B cell (primary cell): ENCODE data around the gene SCFD2. TPM values are rescaled to one million over a fixed set of nuclear protein-coding genes. Genes with fewer than 3 reads are reported as not detected.

Experiments used
- ATAC-seq: fragments of 200-7000 bp; cut with Tn5 transposase; one replicate; pipeline ENCODE4 v1.10.0; 2021; ENCODE audit warnings: low read depth, mild to moderate bottlenecking, moderate number of reproducible peaks, moderate library complexity
- CTCF ChIA-PET: fragments of 350-600 bp; sonication (Branson Sonifier 250); formaldehyde crosslinking; loops from one replicate; lab custom pipeline; 2021; ENCODE audit warnings: antibody characterized with exemption, inconsistent platforms; lab: Charles Lee
- POLR2A ChIA-PET: fragments of 350-600 bp; sonication (Branson Sonifier 250); formaldehyde crosslinking; loops from one replicate; lab custom pipeline; 2021; ENCODE audit warnings: antibody characterized with exemption; lab: Charles Lee
- DNase-seq: peaks from one replicate; pipeline ENCODE4 v3.0.0; 2013
- H2AFZ ChIP-seq: 2 replicates; pipeline ENCODE4 v1.6.1; 2012; ENCODE audit warnings: mild to moderate bottlenecking, low read depth, low read length; ENCODE audit not compliant: insufficient read depth, poor library complexity, severe bottlenecking
- H3K27ac ChIP-seq, 2 donors: 1 replicate in 1 of 2; 2 replicates in 1 of 2; pipeline ENCODE4 v1.5.1; 2012 to 2013; ENCODE audit warnings: low read length in 2 of 2, mild to moderate bottlenecking in 2 of 2, moderate library complexity in 1 of 2
- H3K27me3 ChIP-seq, 4 experiments: fragments of 200-600 bp in 1 of 4; sonication (generic) in 1 of 4; replicated peaks in 1 of 4; 1 replicate in 2 of 4; 2 replicates in 2 of 4; pipeline versions ENCODE4 v1.6.1 to v1.7.0; 2013 to 2016; ENCODE audit warnings: low read length in 3 of 4, mild to moderate bottlenecking in 2 of 4, mixed read lengths in 1 of 4, moderate library complexity in 1 of 4; ENCODE audit not compliant: insufficient read depth in 4 of 4, control insufficient read depth in 3 of 4; ENCODE audit errors: control extremely low read depth in 1 of 4
- H3K36me3 ChIP-seq, 2 experiments: replicated peaks in 1 of 2; 1 replicate in 1 of 2; 2 replicates in 1 of 2; pipeline versions ENCODE4 v1.6.1 to v1.7.1; 2013; ENCODE audit warnings: low read length in 1 of 2; ENCODE audit not compliant: insufficient read depth in 2 of 2, control insufficient read depth in 1 of 2; ENCODE audit errors: control extremely low read depth in 1 of 2, extremely low read depth in 1 of 2
- H3K4me1 ChIP-seq, 2 donors: fragments of 200-600 bp in 1 of 2; sonication (generic) in 1 of 2; 1 replicate in 1 of 2; 2 replicates in 1 of 2; pipeline versions ENCODE4 v1.5.1 to v1.6.1; 2013 to 2017; ENCODE audit warnings: low read length in 2 of 2; ENCODE audit not compliant: control insufficient read depth in 2 of 2, insufficient read depth in 2 of 2
- H3K4me2 ChIP-seq: replicated peaks from 2 replicates; pipeline ENCODE3; 2012; ENCODE audit warnings: mild to moderate bottlenecking, low read depth, low read length; ENCODE audit not compliant: poor library complexity, severe bottlenecking
- H3K4me3 ChIP-seq, 5 experiments: fragments of 200-600 bp in 1 of 5; sonication (generic) in 1 of 5; 1 replicate in 3 of 5; 2 replicates in 2 of 5; pipeline versions ENCODE4 v1.5.1 to v1.7.0; 2011 to 2016; ENCODE audit warnings: low read length in 4 of 5, mild to moderate bottlenecking in 4 of 5, low read depth in 2 of 5, control low read depth in 1 of 5, moderate library complexity in 1 of 5; ENCODE audit not compliant: insufficient read depth in 1 of 5; ENCODE audit errors: control extremely low read depth in 1 of 5, extremely low read depth in 1 of 5
- H3K79me2 ChIP-seq: fragments of 200-600 bp; sonication (generic); one replicate; pipeline ENCODE4 v1.6.0; 2016; ENCODE audit warnings: low read length; ENCODE audit not compliant: control insufficient read depth, insufficient read depth
- H3K9ac ChIP-seq: fragments of 200-600 bp; sonication (generic); 2 replicates; pipeline ENCODE4 v1.6.1; 2017; ENCODE audit warnings: mild to moderate bottlenecking, low read length, moderate library complexity
- H3K9me3 ChIP-seq, 3 donors: one replicate each; pipeline versions ENCODE4 v1.6.1 to v1.7.1; 2013; ENCODE audit warnings: low read length in 2 of 3; ENCODE audit not compliant: control insufficient read depth in 2 of 3, insufficient read depth in 1 of 3; ENCODE audit errors: control extremely low read depth in 1 of 3
- H4K20me1 ChIP-seq: 2 replicates; pipeline ENCODE4 v1.6.0; 2012; ENCODE audit warnings: mild to moderate bottlenecking, low read length; ENCODE audit not compliant: insufficient read depth, control insufficient read depth, poor library complexity, severe bottlenecking
- H3K27ac Mint-ChIP-seq: one replicate; pipeline ENCODE4 v1.8.0; 2021; ENCODE audit warnings: mixed read lengths
- H3K27me3 Mint-ChIP-seq: one replicate; pipeline ENCODE4 v1.8.0; 2021; ENCODE audit warnings: mixed read lengths
- H3K4me1 Mint-ChIP-seq: one replicate; pipeline ENCODE4 v1.8.0; 2021; ENCODE audit warnings: mixed read lengths
- H3K4me3 Mint-ChIP-seq: one replicate; pipeline ENCODE4 v1.8.0; 2021; ENCODE audit warnings: mixed read lengths
- H3K9me3 Mint-ChIP-seq: one replicate; pipeline ENCODE4 v1.8.0; 2022; ENCODE audit warnings: mixed read lengths; ENCODE audit not compliant: insufficient read depth
- EZH2 ChIP-seq: IDR thresholded peaks from 2 replicates; pipeline ENCODE4 v1.6.1; 2012; ENCODE audit warnings: borderline replicate concordance, low read depth, mild to moderate bottlenecking, moderate library complexity, low read length; ENCODE audit not compliant: insufficient read depth, poor library complexity, severe bottlenecking
- WGBS: methylation state at CpG from one replicate; pipeline ENCODE4 v1.1.5; 2013; ENCODE audit warnings: missing lambda C conversion rate; ENCODE audit not compliant: insufficient coverage; 5-methylcytosine and 5-hydroxymethylcytosine counted together
- intact Hi-C: fragments of 100-400 bp; cut with micrococcal nuclease; formaldehyde crosslinking; loops from one replicate; pipeline ENCODE4 v1.10.0; 2022
- polyA plus RNA-seq: library from polyadenylated mRNA; depleted of rRNA; stranded (reverse); fragments of >200 nt; gene quantifications from 2 replicates; pipeline ENCODE4 v1.2.3, GENCODE V29; 2012
- total RNA-seq, 2 donors: library from RNA; stranded (reverse); fragments of 120-200 nt in 1 of 2; gene quantifications; 1 replicate in 1 of 2; 2 replicates in 1 of 2; pipeline versions ENCODE4 v1.2.3 to v1.2.4, GENCODE V29; 2013 to 2022
- TF ChIP-seq, protein P1 (sequence below): fragments of 200-600 bp; IDR thresholded peaks from one replicate; pipeline ENCODE4 v1.8.0; 2022; ENCODE audit warnings: antibody characterized with exemption, mild to moderate bottlenecking

Gene SCFD2
- total and polyA plus RNA-seq, 2 donors (not counting 1 experiment from before 2014, with no cell fraction given) = 12.8 to 20.4 TPM

DNA sequence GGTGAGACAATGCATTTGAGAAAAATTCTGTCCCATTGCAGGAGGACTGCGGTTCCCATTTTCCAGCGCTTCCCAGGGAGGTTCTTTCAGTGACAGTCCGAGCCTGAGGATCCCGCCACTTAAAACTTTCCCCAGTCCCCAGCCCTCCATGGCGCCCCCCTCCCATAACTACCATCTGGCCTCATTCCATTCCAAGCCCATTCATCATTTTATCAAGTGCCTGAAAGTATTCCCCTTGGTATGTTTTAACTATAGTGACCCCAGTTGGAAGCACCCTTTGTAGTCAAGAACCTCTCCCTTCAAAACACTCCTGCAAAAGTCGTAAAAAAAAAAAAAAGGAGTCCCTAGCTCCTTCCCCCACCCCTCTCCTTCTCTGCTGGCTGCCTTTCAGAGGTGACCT is 502.5 kb downstream of the SCFD2 start:
- no peak for ATAC-seq
- CTCF ChIA-PET = interaction anchor here (1.6 kb wide), 1 partner anchor 48 kb away, joined by 3 read pairs; no protein-coding TSS in a partner anchor
- H2AFZ ChIP-seq = no peak overlapping the region
- Mint-ChIP-seq H3K4me3 (peak overlapping the region; percentile 89), H3K9me3 (no peaks in the 10 kb centered on the region), H3K27ac (no peak overlapping the region), H3K4me1 (peaks cover 14% of the 10 kb centered on the region), H3K27me3 (peaks cover 27% of the 10 kb centered on the region)
- no peak for TF ChIP-seq EZH2
- TF ChIP-seq, protein P1, sequence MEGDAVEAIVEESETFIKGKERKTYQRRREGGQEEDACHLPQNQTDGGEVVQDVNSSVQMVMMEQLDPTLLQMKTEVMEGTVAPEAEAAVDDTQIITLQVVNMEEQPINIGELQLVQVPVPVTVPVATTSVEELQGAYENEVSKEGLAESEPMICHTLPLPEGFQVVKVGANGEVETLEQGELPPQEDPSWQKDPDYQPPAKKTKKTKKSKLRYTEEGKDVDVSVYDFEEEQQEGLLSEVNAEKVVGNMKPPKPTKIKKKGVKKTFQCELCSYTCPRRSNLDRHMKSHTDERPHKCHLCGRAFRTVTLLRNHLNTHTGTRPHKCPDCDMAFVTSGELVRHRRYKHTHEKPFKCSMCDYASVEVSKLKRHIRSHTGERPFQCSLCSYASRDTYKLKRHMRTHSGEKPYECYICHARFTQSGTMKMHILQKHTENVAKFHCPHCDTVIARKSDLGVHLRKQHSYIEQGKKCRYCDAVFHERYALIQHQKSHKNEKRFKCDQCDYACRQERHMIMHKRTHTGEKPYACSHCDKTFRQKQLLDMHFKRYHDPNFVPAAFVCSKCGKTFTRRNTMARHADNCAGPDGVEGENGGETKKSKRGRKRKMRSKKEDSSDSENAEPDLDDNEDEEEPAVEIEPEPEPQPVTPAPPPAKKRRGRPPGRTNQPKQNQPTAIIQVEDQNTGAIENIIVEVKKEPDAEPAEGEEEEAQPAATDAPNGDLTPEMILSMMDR = no peak
- H3K79me2 ChIP-seq = no peaks in the 10 kb centered on the region
- no peak overlapping the region for H3K27ac ChIP-seq
- peaks cover 0 to 12% (median under 1%) of the 10 kb centered on the region in 3 donors for H3K9me3 ChIP-seq
- H3K4me2 ChIP-seq = no peak overlapping the region
- H3K4me3 ChIP-seq = no peak overlapping the region
- 100% methylated on average over 4 of the region's 6 CpGs for WGBS
- H3K27me3 ChIP-seq = peaks cover 0 to 37% (median 15%) of the 10 kb centered on the region in 4 experiments
- POLR2A ChIA-PET = interaction anchor here (1.6 kb wide), 1 partner anchor 151 kb away, joined by 3 read pairs; no protein-coding TSS in a partner anchor
- intact Hi-C loops = loop anchor here (2.0 kb wide), 1 partner anchor 205 kb away; the partner anchor contains the start of gene USP46
- no peaks in the 10 kb centered on the region for H4K20me1 ChIP-seq
- H3K4me1 ChIP-seq = peaks cover 11 to 14% of the 10 kb centered on the region in 2 donors
- no peak for DNase-seq
- H3K36me3 ChIP-seq = no peaks in the 10 kb centered on the region
- no peak overlapping the region for H3K9ac ChIP-seq

DNA sequence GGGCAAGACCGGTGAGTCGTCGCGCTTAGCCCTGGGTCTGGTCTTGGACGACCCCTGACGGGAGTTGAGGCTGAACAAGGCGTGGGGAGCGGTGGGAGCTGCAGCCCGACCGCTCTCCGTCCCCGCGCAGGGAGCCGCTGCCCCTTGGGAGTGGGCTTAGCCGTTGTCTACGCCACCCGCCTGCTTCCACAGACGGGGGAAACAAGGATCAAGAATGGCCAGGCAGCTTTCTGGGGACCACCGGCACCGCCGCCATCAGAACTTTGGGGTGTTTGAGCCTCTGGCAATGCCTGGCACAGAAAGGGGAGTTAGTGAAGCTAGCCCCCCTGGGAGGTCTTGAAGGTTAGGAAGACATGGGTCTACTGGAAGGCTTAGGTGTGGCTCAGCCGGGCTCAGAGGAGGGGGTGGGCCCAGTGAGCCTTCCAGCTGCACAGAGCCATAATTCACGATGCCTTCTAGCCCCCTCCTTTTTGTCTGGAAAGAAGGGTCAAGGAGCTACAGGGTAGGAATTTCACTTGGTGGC is 503.2 kb downstream of the SCFD2 start:
- Histone ChIP-seq H4K20me1 (no peaks in the 10 kb centered on the region), H3K27ac (no peak overlapping the region), H3K27me3 (peaks cover 0 to 37% (median 15%) of the 10 kb centered on the region in 4 experiments), H3K9me3 (peaks cover 0 to 14% (median 6%) of the 10 kb centered on the region in 3 donors), H3K4me2 (peak overlapping the region; percentile 99), H3K4me3 (peak overlapping the region in 4 of 5 experiments; percentile 50 to 71 (median 63)), H3K36me3 (no peaks in the 10 kb centered on the region), H2AFZ (peak overlapping the region; percentile 95), H3K79me2 (no peaks in the 10 kb centered on the region), H3K4me1 (peaks cover 11 to 14% of the 10 kb centered on the region in 2 donors), H3K9ac (peak overlapping the region; percentile 76)
- ChIA-PET POLR2A (interaction anchor here (1.6 kb wide), 1 partner anchor 150 kb away, joined by 3 read pairs; no protein-coding TSS in a partner anchor), CTCF (interaction anchor here (1.6 kb wide), 1 partner anchor 49 kb away, joined by 3 read pairs; no protein-coding TSS in a partner anchor)
- TF ChIP-seq, protein P1 = no peak
- TF ChIP-seq EZH2 = no peak
- H3K4me3 Mint-ChIP-seq = peak overlapping the region; percentile 89
- intact Hi-C loops = loop anchor here (1.0 to 2.0 kb wide), 3 partner anchors 140 to 204 kb away; partner anchors contain the start of gene USP46
- ATAC-seq (no peak), DNase-seq (no peak)
- H3K9me3 Mint-ChIP-seq = no peaks in the 10 kb centered on the region
- H3K4me1 Mint-ChIP-seq = peaks cover 14% of the 10 kb centered on the region
- WGBS = 30% methylated on average over 23 of the region's 23 CpGs
- H3K27me3 Mint-ChIP-seq = peaks cover 33% of the 10 kb centered on the region
- H3K27ac Mint-ChIP-seq = no peak overlapping the region
